HL-60 (cell line): ENCODE data around the gene ARSG.

Experiments used
- DNase-seq, 2 experiments: peaks; one replicate each; pipeline ENCODE4 v3.0.0-alpha.2; 2010 to 2020; ENCODE audit warnings: low read depth in 1 of 2, low spot score in 1 of 2
- H3K27ac ChIP-seq: fragments of 250-450 bp; sonication (Bioruptor Pico); replicated peaks from 2 replicates; pipeline ENCODE4 v1.5.1; 2020; ENCODE audit warnings: mild to moderate bottlenecking, moderate library complexity
- H3K27me3 ChIP-seq: fragments of 250-450 bp; sonication (Bioruptor Pico); 2 replicates; pipeline ENCODE4 v1.5.1; 2021; ENCODE audit warnings: mild to moderate bottlenecking, moderate library complexity; ENCODE audit not compliant: insufficient read depth, poor library complexity, severe bottlenecking
- H3K4me3 ChIP-seq: replicated peaks from 2 replicates; pipeline ENCODE4 v1.5.1; 2011; ENCODE audit warnings: mild to moderate bottlenecking, control low read depth, low read length; ENCODE audit not compliant: insufficient read depth
- GABPA ChIP-seq: IDR thresholded peaks from 2 replicates; pipeline ENCODE4 v1.6.1; 2012; ENCODE audit warnings: low read depth
- POLR2AphosphoS5 ChIP-seq: IDR thresholded peaks from 2 replicates; pipeline ENCODE4 v1.6.1; 2012; ENCODE audit warnings: low read depth
- REST ChIP-seq: IDR thresholded peaks from 2 replicates; pipeline ENCODE4 v1.6.1; 2012; ENCODE audit warnings: low read depth; ENCODE audit not compliant: insufficient replicate concordance
- SPI1 ChIP-seq: IDR thresholded peaks from 2 replicates; pipeline ENCODE4 v1.6.1; 2012; ENCODE audit warnings: low read depth, mild to moderate bottlenecking, borderline replicate concordance
- TF ChIP-seq, protein P1 (sequence below): IDR thresholded peaks from one replicate; pipeline ENCODE4 v1.5.1; 2011; ENCODE audit warnings: low read length, control low read depth, inconsistent platforms; ENCODE audit not compliant: insufficient read depth

Gene ARSG

DNA sequence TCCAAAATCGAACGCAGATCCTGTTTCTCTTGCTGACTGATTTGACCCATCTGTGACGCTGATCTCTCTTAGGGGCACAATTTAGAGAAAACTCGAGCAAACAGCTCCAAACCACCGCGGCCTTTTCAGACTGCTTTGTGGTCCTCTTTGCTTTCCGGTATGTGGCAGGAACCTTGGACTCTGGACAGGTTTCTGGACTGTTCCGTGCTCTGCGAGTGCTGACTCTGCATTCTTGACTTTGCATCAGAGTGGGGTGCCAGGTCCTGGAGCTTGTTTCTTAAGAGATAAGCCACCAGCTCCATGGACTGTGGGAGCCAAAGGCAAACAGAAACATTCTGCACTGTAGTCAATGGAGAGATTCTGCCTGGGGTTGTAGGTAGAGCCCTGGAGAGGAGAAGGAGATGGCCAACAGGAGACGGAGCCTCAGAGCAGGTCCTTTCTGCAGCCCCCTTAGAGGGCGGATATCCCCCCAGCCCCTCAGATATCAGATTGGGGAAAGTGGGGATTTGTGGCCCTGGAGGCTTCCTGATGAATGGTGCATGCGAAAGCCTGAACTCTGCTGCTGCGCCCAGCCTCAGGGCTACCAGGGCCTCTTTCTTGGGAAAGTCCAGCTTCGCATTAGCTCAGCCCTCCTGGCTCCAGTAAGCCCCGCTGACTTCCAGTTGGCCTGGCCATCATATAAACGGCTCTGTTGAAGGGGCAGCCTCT lies 100.4 kb downstream of the ARSG start:
- TF ChIP-seq POLR2AphosphoS5: no peak
- TF ChIP-seq GABPA: no peak
- TF ChIP-seq, protein P1, sequence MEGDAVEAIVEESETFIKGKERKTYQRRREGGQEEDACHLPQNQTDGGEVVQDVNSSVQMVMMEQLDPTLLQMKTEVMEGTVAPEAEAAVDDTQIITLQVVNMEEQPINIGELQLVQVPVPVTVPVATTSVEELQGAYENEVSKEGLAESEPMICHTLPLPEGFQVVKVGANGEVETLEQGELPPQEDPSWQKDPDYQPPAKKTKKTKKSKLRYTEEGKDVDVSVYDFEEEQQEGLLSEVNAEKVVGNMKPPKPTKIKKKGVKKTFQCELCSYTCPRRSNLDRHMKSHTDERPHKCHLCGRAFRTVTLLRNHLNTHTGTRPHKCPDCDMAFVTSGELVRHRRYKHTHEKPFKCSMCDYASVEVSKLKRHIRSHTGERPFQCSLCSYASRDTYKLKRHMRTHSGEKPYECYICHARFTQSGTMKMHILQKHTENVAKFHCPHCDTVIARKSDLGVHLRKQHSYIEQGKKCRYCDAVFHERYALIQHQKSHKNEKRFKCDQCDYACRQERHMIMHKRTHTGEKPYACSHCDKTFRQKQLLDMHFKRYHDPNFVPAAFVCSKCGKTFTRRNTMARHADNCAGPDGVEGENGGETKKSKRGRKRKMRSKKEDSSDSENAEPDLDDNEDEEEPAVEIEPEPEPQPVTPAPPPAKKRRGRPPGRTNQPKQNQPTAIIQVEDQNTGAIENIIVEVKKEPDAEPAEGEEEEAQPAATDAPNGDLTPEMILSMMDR: no peak
- TF ChIP-seq REST: no peak
- TF ChIP-seq SPI1: no peak
- no peak overlapping the region for H3K27ac ChIP-seq
- no peaks in the 10 kb centered on the region for H3K27me3 ChIP-seq
- no peak for DNase-seq
- no peak overlapping the region for H3K4me3 ChIP-seq

DNA sequence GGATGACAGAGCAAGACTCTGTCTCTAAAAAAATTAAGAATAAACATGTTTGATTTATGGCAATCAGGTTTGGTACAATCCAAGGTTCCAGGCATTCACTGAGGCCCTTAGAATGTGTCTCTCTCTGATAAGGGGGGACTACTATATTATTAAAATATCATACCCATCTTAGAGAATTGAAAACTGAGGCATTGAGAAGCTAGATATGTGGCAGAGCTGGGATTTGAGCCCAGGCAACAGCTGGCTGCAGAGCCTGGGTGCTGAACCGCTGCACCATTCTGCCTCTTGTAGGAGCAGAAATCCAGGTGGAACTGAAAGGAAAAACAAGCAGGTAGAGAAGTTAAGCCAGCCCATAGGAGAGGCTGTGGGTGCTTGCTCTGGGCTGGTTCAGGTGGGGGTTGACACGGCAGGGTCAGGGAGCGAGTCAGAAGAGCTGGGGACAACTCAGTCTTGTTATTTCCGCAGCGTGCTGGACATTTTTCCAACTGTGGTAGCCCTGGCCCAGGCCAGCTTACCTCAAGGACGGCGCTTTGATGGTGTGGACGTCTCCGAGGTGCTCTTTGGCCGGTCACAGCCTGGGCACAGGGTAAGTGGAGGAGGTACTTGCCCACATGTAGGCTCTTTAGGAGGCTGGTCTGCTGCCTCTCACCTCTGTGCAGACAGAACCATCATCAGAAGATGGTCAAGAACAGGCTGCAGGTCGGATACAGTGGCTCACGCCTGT lies 103.5 kb downstream of the ARSG start:
- DNase-seq: no peak
- Histone ChIP-seq H3K27me3 (no peaks in the 10 kb centered on the region), H3K27ac (no peak overlapping the region), H3K4me3 (no peak overlapping the region)
- no peak for TF ChIP-seq REST
- TF ChIP-seq SPI1: no peak
- TF ChIP-seq, protein P1: no peak
- TF ChIP-seq POLR2AphosphoS5: no peak
- TF ChIP-seq GABPA: no peak

DNA sequence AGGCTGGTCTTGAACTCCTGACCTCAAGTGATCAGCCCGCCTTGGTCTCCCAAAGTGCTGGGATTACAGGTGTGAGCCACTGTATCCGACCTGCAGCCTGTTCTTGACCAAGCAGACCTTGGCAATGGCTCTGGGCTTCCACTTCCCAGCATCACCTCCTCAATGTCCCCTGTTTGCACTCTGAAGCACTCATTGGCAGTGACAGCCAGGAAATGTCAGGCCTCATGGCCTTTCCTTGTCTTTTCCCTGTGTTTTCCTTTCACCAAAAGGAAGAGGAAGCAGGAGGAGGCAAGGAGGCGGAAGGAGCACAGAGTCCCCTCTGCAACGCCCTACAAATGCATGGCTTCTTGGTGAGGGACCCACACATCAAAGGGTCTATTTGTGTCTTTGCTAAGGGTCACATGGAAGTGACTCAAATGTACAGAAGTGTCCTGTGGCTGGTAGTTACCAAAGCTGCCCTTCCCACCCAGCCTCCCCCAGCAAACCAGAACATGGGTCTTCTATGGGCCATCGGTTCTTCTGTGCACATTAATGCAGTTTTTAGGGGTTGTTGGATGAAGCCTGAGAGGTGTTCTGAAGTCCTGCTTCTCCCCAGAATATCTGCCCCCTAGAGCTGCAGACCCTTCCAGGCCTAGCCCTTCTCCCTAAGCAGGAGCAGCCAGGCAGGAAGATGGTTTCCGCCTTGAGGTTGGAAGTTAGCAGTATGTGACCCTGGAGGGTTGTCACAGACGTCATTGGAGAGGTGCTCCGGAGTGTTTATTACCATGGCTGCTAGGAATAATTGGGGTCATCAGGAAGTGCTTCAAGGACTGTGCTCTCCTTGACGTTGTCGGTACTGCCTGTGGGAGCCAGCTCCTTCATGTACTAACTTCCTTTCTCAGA lies 105.2 kb downstream of the ARSG start:
- Histone ChIP-seq H3K27ac (no peak overlapping the region), H3K27me3 (no peaks in the 10 kb centered on the region), H3K4me3 (no peak overlapping the region)
- no peak for DNase-seq
- TF ChIP-seq POLR2AphosphoS5: no peak
- TF ChIP-seq SPI1: no peak

GRCh38 chr17:68397108-68397536 lies 105.8 kb downstream of the ARSG start:
- no peak overlapping the region for H3K27ac ChIP-seq
- DNase-seq: no peak
- no peak overlapping the region for H3K4me3 ChIP-seq
- no peak for TF ChIP-seq GABPA
- no peak for TF ChIP-seq REST
- TF ChIP-seq, protein P1: no peak
- no peak for TF ChIP-seq POLR2AphosphoS5
- no peak for TF ChIP-seq SPI1
- no peaks in the 10 kb centered on the region for H3K27me3 ChIP-seq
